HG03103 (cell line): ENCODE results near the gene PHC3.

ENCODE experiments used
- ATAC-seq: cut with Tn5 transposase; IDR thresholded peaks from one replicate; pipeline ENCODE4 v1.9.1; 2021; ENCODE audit warnings: low read depth; ENCODE audit not compliant: unreplicated experiment

The PHC3 gene

DNA sequence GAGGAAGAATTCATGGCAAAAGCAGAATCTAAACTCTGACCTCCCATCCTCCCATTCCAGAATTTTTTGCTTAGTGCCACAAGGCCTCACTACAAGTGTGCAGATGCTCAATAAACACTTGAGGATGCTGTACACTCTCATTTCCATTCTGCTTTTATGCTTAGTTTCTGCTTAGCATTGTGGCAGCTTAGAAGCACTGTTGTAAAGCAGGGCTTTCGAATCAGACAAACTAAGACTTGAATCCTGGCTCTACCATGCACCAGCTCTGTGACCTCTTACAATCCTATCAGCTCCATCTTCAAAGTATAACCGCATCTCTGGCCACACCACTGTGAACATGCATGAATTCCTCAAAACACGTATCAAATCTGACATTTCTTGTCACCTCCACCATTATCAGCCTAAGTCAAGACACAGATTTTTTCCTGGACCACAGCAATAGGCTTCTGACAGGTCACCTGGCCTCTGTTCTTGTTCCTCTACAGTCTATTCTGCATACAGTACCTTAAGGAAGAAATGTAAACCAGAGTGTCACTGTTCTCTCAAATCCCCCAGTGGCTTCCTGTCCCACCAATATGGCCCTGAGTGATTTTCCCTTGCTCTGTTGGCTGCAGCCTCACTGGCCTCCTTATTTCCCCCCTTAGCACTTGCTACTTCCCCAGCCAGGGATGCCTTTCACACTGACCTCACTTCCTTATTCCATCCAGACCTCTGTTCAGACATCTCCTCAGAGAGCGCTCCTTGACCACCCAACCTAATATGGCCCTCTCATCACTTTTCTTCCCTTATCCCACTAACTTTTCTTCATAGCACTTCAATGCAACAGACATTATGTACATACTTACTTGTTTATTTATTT is 8.1 kb upstream of the PHC3 start:
- no peak for ATAC-seq

DNA sequence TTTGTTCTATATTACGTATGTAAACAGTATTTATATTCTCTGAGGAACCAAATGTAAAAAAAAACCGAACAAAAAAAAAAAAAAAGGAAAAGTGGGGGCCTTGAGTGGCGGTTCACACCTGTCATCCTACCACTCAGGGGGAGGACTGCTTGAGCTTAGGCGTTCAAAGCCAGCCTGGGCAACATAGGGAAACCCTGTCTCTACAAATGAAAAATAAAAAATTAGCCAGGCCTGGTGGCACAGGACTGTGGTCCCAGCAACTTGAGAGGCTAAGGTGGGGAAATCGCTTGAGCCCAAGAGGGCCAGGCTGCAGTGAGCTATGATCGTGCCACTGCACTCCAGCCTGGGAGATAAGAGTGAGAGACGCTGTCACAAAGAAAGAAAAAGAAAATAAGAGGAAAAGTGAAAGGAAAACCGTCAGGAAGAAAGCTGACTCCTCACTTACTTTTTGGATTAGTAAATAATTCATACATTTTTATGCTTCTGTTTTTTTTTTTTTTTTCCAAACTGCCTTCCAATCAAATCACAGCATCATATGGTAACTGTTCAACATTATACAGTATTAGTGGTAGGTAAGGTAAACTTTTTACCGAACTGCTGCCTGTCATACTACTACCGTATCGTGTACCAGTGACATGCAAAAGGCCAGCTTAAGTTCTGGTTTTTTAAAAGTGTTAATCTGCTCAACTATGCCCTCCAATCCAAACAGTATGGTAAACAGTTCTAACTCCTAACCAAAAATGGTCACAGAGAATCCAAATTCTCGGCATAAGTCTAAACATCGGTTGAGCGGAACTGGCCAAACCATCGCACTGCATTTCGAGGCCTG is 1.2 kb downstream of the PHC3 start:
- ATAC-seq = peak; percentile 16

DNA sequence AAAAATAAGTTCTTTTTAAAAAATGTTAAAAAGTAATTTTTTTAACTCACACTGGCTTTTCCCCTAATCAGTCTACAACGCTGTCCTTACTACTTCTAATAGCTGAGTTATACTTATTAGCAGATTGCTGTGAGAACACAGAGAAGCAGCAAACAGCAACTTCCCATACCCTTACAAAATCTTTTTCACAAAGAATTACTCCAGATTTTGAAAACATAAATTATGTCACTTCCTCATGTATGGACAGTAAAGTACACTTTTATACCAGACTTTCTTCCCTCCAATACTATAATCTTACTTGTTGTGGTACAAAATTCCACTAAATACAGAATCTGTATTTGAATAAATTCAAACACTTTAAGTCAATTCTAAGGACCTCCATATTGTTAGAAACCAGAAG is 2.1 kb downstream of the PHC3 start:
- ATAC-seq = no peak

DNA sequence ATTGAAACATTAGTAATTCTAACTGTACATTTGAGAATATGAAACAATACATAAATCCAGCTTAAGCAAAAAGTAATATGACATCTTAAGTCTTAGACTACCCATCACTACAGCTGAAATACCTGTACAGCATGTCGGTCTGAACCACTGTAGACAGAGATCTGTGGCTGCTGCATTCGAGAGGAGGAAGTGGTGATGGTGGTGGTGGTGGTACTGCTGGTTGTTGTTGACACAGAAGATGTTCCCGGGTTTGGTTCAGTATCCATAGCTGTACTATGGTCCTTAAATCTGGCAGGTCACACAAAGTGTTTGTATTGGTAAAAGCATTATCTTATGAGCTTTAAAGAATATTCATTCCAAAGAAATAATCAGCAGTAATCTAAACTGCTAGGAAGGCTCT is 2.9 kb downstream of the PHC3 start:
- no peak for ATAC-seq

DNA sequence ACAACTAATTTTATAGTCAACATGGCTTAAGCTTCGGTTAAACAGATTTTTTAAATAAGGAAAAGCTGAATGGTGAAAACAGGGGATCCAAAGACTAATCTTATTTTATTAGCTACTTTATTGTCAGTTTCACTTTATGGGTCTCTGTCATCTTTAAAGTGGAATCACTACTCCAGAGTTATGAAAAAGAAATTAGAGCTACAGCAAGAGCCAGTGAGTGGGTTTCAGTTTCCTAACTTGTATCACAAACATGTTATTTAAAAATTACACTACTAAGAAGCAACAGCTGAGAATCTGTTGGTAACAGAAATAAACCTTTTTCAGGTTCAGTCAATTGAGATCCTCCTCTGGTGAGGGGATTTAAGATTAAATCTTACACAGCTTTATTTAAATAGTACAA is 10.0 kb downstream of the PHC3 start:
- peak; percentile 77 for ATAC-seq

DNA sequence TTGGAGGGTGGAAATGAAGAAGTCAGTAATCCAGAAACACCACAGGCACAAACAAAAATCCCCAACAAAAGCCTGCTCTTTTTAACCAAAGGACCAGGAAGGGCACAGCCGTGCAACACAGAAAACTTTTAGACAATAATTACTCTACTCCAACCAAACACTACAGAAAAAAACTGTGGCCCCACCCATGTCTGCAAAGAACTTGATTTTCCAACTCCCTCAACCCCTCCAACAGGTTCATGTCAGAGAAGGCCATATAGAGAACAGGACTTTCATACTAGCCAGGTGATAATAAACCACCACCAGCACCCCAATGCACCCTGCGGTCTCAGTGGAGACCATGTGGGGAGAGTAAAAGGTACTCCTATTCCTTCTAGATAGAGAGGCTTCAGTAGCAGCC is 16.8 kb downstream of the PHC3 start:
- ATAC-seq = no peak

- ATAC-seq = no peak
These were observed 17.4 kb downstream of the PHC3 start for GRCh38 chr3:170163956-170164645.

DNA sequence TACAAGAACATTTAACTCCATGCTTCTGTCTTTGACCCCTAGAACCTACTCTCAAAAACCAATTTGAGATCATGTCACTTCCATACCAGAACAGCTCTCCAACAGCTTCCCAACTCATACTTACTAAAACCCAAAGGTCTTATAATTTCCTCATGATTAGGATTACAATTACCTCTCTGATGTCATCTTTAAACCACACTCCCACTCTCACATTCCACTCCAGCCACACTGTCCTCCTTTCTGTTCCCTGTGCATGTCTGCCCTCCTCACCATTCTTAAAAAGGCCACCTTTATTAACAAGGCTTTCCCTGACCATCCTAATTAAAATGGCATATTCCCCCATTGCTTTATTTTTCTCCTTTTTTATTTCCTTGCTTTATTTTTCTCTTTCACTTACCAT is 18.9 kb downstream of the PHC3 start:
- ATAC-seq = no peak

DNA sequence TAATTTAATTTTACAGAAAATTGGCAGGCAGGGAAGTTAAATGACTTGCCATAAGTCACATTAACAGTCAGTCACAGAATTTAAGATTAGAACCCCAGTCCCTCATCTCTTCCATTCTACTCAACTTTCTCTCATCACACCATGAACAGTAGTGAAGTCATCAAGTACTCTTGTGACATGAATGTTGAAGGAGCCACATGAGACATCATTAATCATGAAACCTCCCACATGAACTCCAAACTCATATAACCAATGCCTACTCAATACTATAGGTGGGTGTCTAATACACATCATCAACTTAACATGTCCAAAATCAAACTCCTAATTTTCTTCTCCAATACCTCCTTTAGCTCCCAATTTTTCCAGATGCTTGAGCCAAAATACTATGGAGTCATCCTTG is 19.5 kb downstream of the PHC3 start:
- no peak for ATAC-seq

DNA sequence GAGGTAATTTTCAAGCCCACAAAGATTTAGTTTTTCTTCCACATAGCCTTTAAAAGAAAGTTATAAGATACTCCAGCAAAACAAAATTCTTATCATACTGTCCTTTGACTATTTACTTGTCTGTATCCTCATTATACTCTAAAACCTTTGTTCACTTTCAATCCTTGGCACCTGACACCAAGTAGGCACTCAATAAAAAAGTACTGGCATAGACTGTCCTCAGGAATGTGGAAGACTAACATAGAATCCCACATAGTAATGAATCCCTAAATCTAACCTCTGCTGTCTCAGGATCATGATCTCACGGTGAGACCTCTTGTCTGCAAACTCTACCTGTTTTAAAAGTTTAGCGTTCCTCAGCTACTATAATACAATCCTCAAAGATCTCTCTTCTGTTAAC is 21.6 kb downstream of the PHC3 start:
- no peak for ATAC-seq

GRCh38 chr3:170159459-170159858 is 22.1 kb downstream of the PHC3 start:
- no peak for ATAC-seq

DNA sequence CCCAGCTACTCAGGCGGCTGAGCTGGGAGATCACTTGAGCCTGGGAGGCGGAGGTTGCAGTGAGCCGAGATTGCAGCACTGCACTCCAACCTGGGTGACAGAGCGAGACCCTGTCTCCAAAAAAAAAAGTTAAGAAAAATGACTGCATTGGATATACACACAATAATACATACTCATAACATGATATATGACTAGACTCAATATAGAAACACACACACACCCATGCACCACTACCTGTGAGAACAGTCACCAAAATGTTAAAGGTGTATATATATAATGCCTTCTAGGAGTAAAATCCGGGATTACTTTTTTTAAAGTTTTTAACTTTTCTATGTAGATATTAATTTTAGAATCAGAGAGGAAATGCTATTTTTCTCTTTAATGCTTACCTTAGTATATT is 25.9 kb downstream of the PHC3 start:
- ATAC-seq = no peak

DNA sequence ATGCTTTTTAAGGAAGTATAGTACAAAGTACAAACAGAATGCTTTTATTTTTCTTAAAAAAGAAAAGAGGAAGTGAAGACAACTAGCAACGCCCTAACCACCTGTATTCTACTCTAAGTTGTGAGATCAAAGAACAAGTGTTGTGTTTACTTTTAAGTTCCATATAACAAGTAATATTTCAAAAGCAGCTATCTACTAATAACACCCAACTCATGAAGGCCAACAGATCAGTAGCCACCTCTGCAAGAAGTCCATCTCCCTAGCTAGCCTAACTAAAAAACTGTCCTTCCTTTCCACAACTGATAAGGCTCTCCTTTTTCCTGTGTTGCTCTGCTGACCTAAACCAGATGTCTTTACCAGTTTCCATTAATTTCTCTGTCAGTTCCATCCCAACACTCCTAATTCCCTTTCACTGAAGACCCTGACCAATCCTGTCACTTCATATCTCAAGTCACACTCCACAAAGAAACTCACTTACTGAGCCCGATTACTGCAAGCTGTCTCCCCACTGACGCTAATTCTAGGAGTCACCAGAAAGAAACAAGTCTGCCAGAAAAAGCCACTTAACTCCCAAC is 26.9 kb downstream of the PHC3 start:
- ATAC-seq = peak; percentile 87

DNA sequence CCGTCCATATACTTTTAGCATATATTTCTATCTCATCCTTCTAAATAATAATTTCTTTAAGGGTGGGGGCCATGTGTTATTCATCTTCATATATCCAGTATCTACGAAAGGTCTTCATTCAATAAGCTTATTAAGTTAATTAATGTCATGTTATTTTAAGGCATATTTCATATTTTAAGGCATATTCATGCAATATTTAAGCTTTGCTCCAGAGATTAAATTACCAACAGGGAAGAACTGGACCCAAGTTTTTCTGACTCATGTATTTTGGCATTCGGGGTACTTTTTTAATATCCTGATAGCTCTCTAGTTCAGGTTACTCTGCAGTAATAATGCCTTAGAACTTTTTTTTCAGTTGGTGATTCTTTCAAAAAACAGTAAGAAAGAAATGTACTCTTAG is 27.4 kb downstream of the PHC3 start:
- ATAC-seq = peak; percentile 8

DNA sequence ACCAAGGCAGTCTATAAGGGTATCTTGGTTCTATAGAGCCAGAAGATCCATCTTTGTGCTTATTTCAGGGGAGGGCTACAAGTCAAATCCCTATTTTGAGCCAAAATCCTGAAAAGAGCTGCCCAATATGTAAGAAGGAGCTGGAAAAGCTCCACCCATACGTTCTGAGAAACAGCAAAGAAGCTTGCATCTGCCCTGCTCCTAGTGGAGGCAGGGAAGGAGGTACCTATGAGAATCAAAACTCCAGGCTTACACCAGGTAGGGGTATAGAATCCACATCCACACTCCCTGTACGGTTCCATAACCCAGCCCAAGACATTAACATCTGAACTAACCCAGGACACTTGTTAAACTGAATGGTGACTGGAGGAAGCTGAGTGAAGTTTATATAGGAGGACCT is 30.0 kb downstream of the PHC3 start:
- no peak for ATAC-seq

GRCh38 chr3:170149016-170149415 is 32.5 kb downstream of the PHC3 start:
- ATAC-seq = no peak

- no peak for ATAC-seq
These were observed 36.3 kb downstream of the PHC3 start for GRCh38 chr3:170145278-170145677.

DNA sequence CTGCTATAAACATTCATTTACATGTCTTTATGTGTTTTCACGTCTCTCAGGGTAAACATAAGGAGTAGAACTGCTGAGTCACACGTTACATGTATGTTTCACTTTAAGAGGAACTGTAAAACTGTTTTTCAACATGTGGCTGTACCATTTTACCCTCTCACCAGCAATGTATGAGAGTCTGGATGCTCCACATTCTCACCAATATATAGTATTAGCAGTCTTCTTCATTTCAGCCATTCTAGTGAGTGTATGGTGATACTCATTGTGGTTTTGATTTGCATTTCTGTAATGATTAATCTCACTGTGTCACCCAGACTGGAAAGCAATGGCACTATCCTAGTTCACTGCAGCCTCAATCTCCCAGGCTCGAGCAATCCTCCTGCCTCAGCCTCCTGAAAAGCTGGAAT is 37.1 kb downstream of the PHC3 start:
- ATAC-seq = peak; percentile 93

GRCh38 chr3:170142373-170142772 is 39.2 kb downstream of the PHC3 start:
- no peak for ATAC-seq

GRCh38 chr3:170137986-170138385 is 43.5 kb downstream of the PHC3 start:
- no peak for ATAC-seq

GRCh38 chr3:170132335-170132734 is 49.2 kb downstream of the PHC3 start:
- ATAC-seq = no peak
